H1 (cell line): ENCODE results near the gene DNAL1. TPM values are rescaled to one million over a fixed set of nuclear protein-coding genes. Genes with fewer than 3 reads are reported as not detected.

Source experiments
- CTCF ChIA-PET: fragments of 300-600 bp; sonication (Branson Sonifier 250); formaldehyde crosslinking; loops from one replicate; lab custom pipeline; 2021; ENCODE audit not compliant: partially characterized antibody; lab: Charles Lee
- POLR2A ChIA-PET: fragments of 300-600 bp; sonication (Branson Sonifier 250); formaldehyde crosslinking; loops from one replicate; lab custom pipeline; 2021; ENCODE audit warnings: inconsistent platforms; ENCODE audit not compliant: partially characterized antibody; lab: Charles Lee
- DNase-seq, 2 experiments: peaks; one replicate each; pipeline versions ENCODE4 v3.0.0 to v3.0.0-alpha.2; 2010 to 2022; ENCODE audit warnings: low spot score in 2 of 2, low read depth in 1 of 2, mixed read lengths in 1 of 2
- FAIRE-seq: peaks from 2 replicates; lab custom pipeline; 2011; peaks lifted over from hg19 to GRCh38; lab: Jason Lieb, UNC
- H2AFZ ChIP-seq: 2 replicates; pipeline ENCODE4 v1.8.1; 2012; ENCODE audit warnings: low read length, inconsistent platforms
- H2AK5ac ChIP-seq: 2 replicates; pipeline ENCODE4 v1.6.1; 2013; ENCODE audit warnings: low read depth, low read length
- H2BK120ac ChIP-seq: replicated peaks from 2 replicates; pipeline ENCODE3; 2013; ENCODE audit warnings: low read depth, low read length, inconsistent platforms
- H2BK12ac ChIP-seq: 2 replicates; pipeline ENCODE4 v1.6.1; 2013; ENCODE audit warnings: low read depth, low read length
- H2BK15ac ChIP-seq: 2 replicates; pipeline ENCODE4 v1.6.1; 2013; ENCODE audit warnings: low read length
- H2BK20ac ChIP-seq: 2 replicates; pipeline ENCODE4 v1.6.1; 2013; ENCODE audit warnings: low read length
- H2BK5ac ChIP-seq: 2 replicates; pipeline ENCODE4 v1.6.1; 2013; ENCODE audit warnings: low read depth, low read length
- H3K14ac ChIP-seq: 2 replicates; pipeline ENCODE4 v1.6.1; 2013; ENCODE audit warnings: inconsistent platforms; ENCODE audit not compliant: insufficient read length
- H3K18ac ChIP-seq: 2 replicates; pipeline ENCODE4 v1.6.1; 2013; ENCODE audit warnings: low read length; ENCODE audit errors: extremely low read depth
- H3K23ac ChIP-seq: 2 replicates; pipeline ENCODE4 v1.6.1; 2013; ENCODE audit warnings: inconsistent platforms; ENCODE audit not compliant: insufficient read length
- H3K23me2 ChIP-seq: 2 replicates; pipeline ENCODE4 v1.6.1; 2013; ENCODE audit warnings: low read depth, low read length
- H3K27ac ChIP-seq: 2 replicates; pipeline ENCODE4 v1.6.1; 2011; ENCODE audit warnings: low read depth, low read length, inconsistent platforms
- H3K27me3 ChIP-seq, 4 experiments: replicated peaks in 1 of 4; 1 replicate in 1 of 4; 2 replicates in 3 of 4; pipeline versions ENCODE4 v1.6.1 to v1.8.1; 2011 to 2013; ENCODE audit warnings: low read length in 3 of 4, mild to moderate bottlenecking in 3 of 4, inconsistent platforms in 2 of 4, mixed read lengths in 2 of 4, moderate library complexity in 1 of 4; ENCODE audit not compliant: control insufficient read depth in 3 of 4, insufficient read depth in 3 of 4; ENCODE audit errors: extremely low read depth in 1 of 4
- H3K36me3 ChIP-seq, 4 experiments: 2 replicates each; pipeline versions ENCODE4 v1.6.1 to v1.8.1; 2011 to 2013; ENCODE audit warnings: mild to moderate bottlenecking in 4 of 4, low read length in 3 of 4, moderate library complexity in 2 of 4, control low read depth in 1 of 4, inconsistent platforms in 1 of 4; ENCODE audit not compliant: insufficient read depth in 4 of 4, control insufficient read depth in 2 of 4
- H3K4ac ChIP-seq: replicated peaks from 2 replicates; pipeline ENCODE3; 2013; ENCODE audit warnings: low read length, low read depth, mixed read lengths, inconsistent platforms; ENCODE audit not compliant: insufficient read length
- H3K4me1 ChIP-seq, 4 experiments: replicated peaks in 1 of 4; 1 replicate in 1 of 4; 2 replicates in 3 of 4; pipeline versions ENCODE4 v1.6.1 to v1.8.1; 2011 to 2013; ENCODE audit warnings: low read length in 3 of 4, inconsistent platforms in 2 of 4, mixed read lengths in 1 of 4; ENCODE audit not compliant: insufficient read depth in 4 of 4, control insufficient read depth in 3 of 4
- H3K4me2 ChIP-seq, 2 experiments: 2 replicates each; pipeline versions ENCODE4 v1.6.1 to v1.8.1; 2011 to 2013; ENCODE audit warnings: low read depth in 2 of 2, low read length in 2 of 2, control low read depth in 1 of 2, inconsistent platforms in 1 of 2, mild to moderate bottlenecking in 1 of 2; ENCODE audit not compliant: insufficient read depth in 1 of 2
- H3K4me3 ChIP-seq, 4 experiments: fragments of 200-600, 300-600 bp in 1 of 4; sonication (generic), shearing (Covaris generic), sonication (Bioruptor Twin) in 1 of 4; 2 replicates each; pipeline versions ENCODE4 v1.5.1 to v1.8.1; 2011 to 2016; ENCODE audit warnings: low read length in 4 of 4, low read depth in 3 of 4, control low read depth in 2 of 4, inconsistent platforms in 2 of 4, mild to moderate bottlenecking in 2 of 4, mixed read lengths in 1 of 4, moderate library complexity in 1 of 4; ENCODE audit not compliant: insufficient read depth in 2 of 4; ENCODE audit errors: extremely low read depth in 1 of 4
- H3K56ac ChIP-seq: replicated peaks from 2 replicates; pipeline ENCODE3; 2013; ENCODE audit warnings: low read depth, mild to moderate bottlenecking, mixed read lengths, low read length, inconsistent platforms; ENCODE audit not compliant: insufficient read length
- H3K79me1 ChIP-seq: 2 replicates; pipeline ENCODE4 v1.6.1; 2013; ENCODE audit warnings: low read depth, low read length, control low read depth
- H3K79me2 ChIP-seq, 2 experiments: 2 replicates each; pipeline versions ENCODE4 v1.6.1 to v1.8.1; 2012 to 2013; ENCODE audit warnings: low read length in 2 of 2, mild to moderate bottlenecking in 2 of 2, inconsistent platforms in 1 of 2; ENCODE audit not compliant: insufficient read depth in 2 of 2, control insufficient read depth in 1 of 2
- H3K9ac ChIP-seq, 4 experiments: replicated peaks in 1 of 4; 1 replicate in 1 of 4; 2 replicates in 3 of 4; pipeline versions ENCODE4 v1.6.1 to v1.8.1; 2011 to 2013; ENCODE audit warnings: low read depth in 3 of 4, low read length in 3 of 4, control low read depth in 2 of 4, mild to moderate bottlenecking in 2 of 4, moderate library complexity in 2 of 4, inconsistent platforms in 1 of 4; ENCODE audit errors: extremely low read depth in 1 of 4
- H3K9me3 ChIP-seq, 2 experiments: 2 replicates each; pipeline versions ENCODE4 v1.6.1 to v1.8.1; 2012 to 2013; ENCODE audit warnings: mild to moderate bottlenecking in 2 of 2, moderate library complexity in 2 of 2, control low read depth in 1 of 2, inconsistent platforms in 1 of 2, low read depth in 1 of 2, low read length in 1 of 2, mixed read lengths in 1 of 2; ENCODE audit not compliant: insufficient read depth in 2 of 2
- H4K20me1 ChIP-seq, 2 experiments: replicated peaks in 1 of 2; 2 replicates each; pipeline versions ENCODE3 to v1.8.1; 2011 to 2013; ENCODE audit warnings: inconsistent platforms in 2 of 2, low read length in 2 of 2, mild to moderate bottlenecking in 1 of 2; ENCODE audit not compliant: insufficient read depth in 2 of 2, control insufficient read depth in 1 of 2
- H4K5ac ChIP-seq: 2 replicates; pipeline ENCODE4 v1.6.1; 2013; ENCODE audit warnings: low read length, low read depth, mixed read lengths, inconsistent platforms; ENCODE audit not compliant: insufficient read length
- H4K8ac ChIP-seq: 2 replicates; pipeline ENCODE4 v1.8.0; 2013; ENCODE audit warnings: mild to moderate bottlenecking, moderate library complexity, low read length, inconsistent platforms; ENCODE audit not compliant: insufficient read depth; ENCODE audit errors: extremely low read depth
- H4K91ac ChIP-seq: replicated peaks from 2 replicates; pipeline ENCODE3; 2013; ENCODE audit warnings: low read length, mixed read lengths, inconsistent platforms; ENCODE audit not compliant: insufficient read length
- ATF3 ChIP-seq: IDR thresholded peaks from 2 replicates; pipeline ENCODE4 v1.6.1; 2011; ENCODE audit warnings: low read depth, mild to moderate bottlenecking, low read length; ENCODE audit not compliant: insufficient read depth
- CTBP2 ChIP-seq: IDR thresholded peaks from 2 replicates; pipeline ENCODE4 v1.7.0; 2011; ENCODE audit warnings: borderline replicate concordance, mild to moderate bottlenecking, moderate library complexity, mixed read lengths, low read length; ENCODE audit not compliant: insufficient read depth, insufficient read length
- FOSL1 ChIP-seq: IDR thresholded peaks from 2 replicates; pipeline ENCODE4 v1.6.1; 2011; ENCODE audit warnings: mild to moderate bottlenecking, low read depth, low read length, moderate library complexity; ENCODE audit not compliant: insufficient read depth
- GTF2F1 ChIP-seq: IDR thresholded peaks from 2 replicates; pipeline ENCODE4 v1.6.1; 2012; ENCODE audit warnings: low read depth, low read length, improper control_type of control experiment, borderline replicate concordance
- KDM1A ChIP-seq: fragments of 200-600, 300-600 bp; sonication (generic); IDR thresholded peaks from 2 replicates; pipeline ENCODE4 v1.7.1; 2016; ENCODE audit warnings: mild to moderate bottlenecking, low read length, borderline replicate concordance
- MAFK ChIP-seq: IDR thresholded peaks from 2 replicates; pipeline ENCODE4 v1.6.1; 2012; ENCODE audit warnings: low read depth, mild to moderate bottlenecking, improper control_type of control experiment, low read length
- MAX ChIP-seq: IDR thresholded peaks from 2 replicates; pipeline ENCODE4 v1.6.1; 2012; ENCODE audit warnings: inconsistent platforms
- RAD21 ChIP-seq, 2 experiments: IDR thresholded peaks in 1 of 2; conservative IDR thresholded peaks in 1 of 2; 2 replicates each; pipeline ENCODE4 v1.6.1; 2011; ENCODE audit warnings: low read depth in 2 of 2, low read length in 2 of 2, improper control_type of control experiment in 1 of 2, inconsistent platforms in 1 of 2, mild to moderate bottlenecking in 1 of 2, moderate library complexity in 1 of 2
- SP2 ChIP-seq: IDR thresholded peaks from 2 replicates; pipeline ENCODE4 v1.6.1; 2012; ENCODE audit warnings: mild to moderate bottlenecking, low read length, inconsistent platforms
- SRF ChIP-seq: IDR thresholded peaks from 2 replicates; pipeline ENCODE4 v1.6.1; 2011; ENCODE audit warnings: mild to moderate bottlenecking, low read depth, low read length, moderate library complexity
- TCF12 ChIP-seq: IDR thresholded peaks from 2 replicates; pipeline ENCODE4 v1.6.1; 2011; ENCODE audit warnings: low read depth, mild to moderate bottlenecking, low read length
- USF2 ChIP-seq: IDR thresholded peaks from 2 replicates; pipeline ENCODE4 v1.6.1; 2011; ENCODE audit warnings: low read length, improper control_type of control experiment
- WGBS, 2 experiments: shearing (Covaris generic) in 1 of 2; methylation state at CpG; one replicate each; pipeline versions ENCODE4 v1.1.6 to v1.1.7; 2013 to 2015; ENCODE audit warnings: low lambda C conversion rate in 2 of 2, mixed read lengths in 2 of 2, inconsistent platforms in 1 of 2, low coverage in 1 of 2, missing lambda C conversion rate in 1 of 2; ENCODE audit not compliant: insufficient replicate concordance in 2 of 2, insufficient coverage in 1 of 2, insufficient read length in 1 of 2; ENCODE audit errors: extremely low coverage in 1 of 2, missing lambda C conversion rate in 1 of 2; 5-methylcytosine and 5-hydroxymethylcytosine counted together
- polyA plus RNA-seq, 7 experiments: library from polyadenylated mRNA; depleted of rRNA in 3 of 7; stranded (reverse) in 5 of 7; unstranded in 2 of 7; fragments of >200 nt in 5 of 7; fragments of 200-250 nt in 2 of 7; gene quantifications; 1 replicate in 5 of 7; 2 replicates in 1 of 7; 4 replicates in 1 of 7; pipeline versions ENCODE4 v1.2.1 to v1.2.3, GENCODE V29; 2011 to 2013; ENCODE audit warnings: missing spikeins in 2 of 7, mixed read lengths in 2 of 7
- total RNA-seq: library from RNA; stranded (reverse); fragmentation: NEBNext Ultra II Directional; extraction: Animal tissue kit (Norgen Biotek cat#: 25700); gene quantifications from 2 replicates; pipeline ENCODE4 v1.2.1, GENCODE V29; 2021

DNAL1 gene
- total and polyA plus RNA-seq, 2 of the 8 experiments (the other 6 are each of a cell fraction or from before 2014, with no cell fraction given) = 2.8 to 16.8 TPM

- H3K27me3 ChIP-seq = no peaks in the 10 kb centered on the region
- no peak overlapping the region for H3K4me3 ChIP-seq
- no peak overlapping the region for H2AK5ac ChIP-seq
- H3K27ac ChIP-seq = no peak overlapping the region
- H3K4me2 ChIP-seq = no peak overlapping the region
- H3K4me1 ChIP-seq = no peaks in the 10 kb centered on the region
- no peak overlapping the region for H4K5ac ChIP-seq
- no peak overlapping the region for H2BK20ac ChIP-seq
- CTCF ChIA-PET = interaction anchor here (0.6 to 1.7 kb wide), 2 partner anchors 18 to 21 kb away, joined by 3 to 6 read pairs; no protein-coding TSS in a partner anchor
- FAIRE-seq (no peak), DNase-seq (no peak)
- H3K56ac ChIP-seq = no peak overlapping the region
- WGBS, 2 experiments = 96% methylated on average over 1 of the region's 1 CpG; no CpG with 5 or more reads in 1 of the 2 experiments
- no peak overlapping the region for H3K23ac ChIP-seq
- H2BK12ac ChIP-seq = no peak overlapping the region
- no peaks in the 10 kb centered on the region for H3K79me2 ChIP-seq
- H3K9me3 ChIP-seq = no peaks in the 10 kb centered on the region
- POLR2A ChIA-PET = no interaction called here
- no peak overlapping the region for H3K14ac ChIP-seq
- no peak overlapping the region for H2BK15ac ChIP-seq
- no peak overlapping the region for H3K18ac ChIP-seq
- no peaks in the 10 kb centered on the region for H4K20me1 ChIP-seq
- no peak overlapping the region for H2BK120ac ChIP-seq
- H4K91ac ChIP-seq = no peak overlapping the region
- H3K36me3 ChIP-seq = no peaks in the 10 kb centered on the region; a peak in 3 of 8 replicates
- H3K79me1 ChIP-seq = no peaks in the 10 kb centered on the region
- H3K4ac ChIP-seq = no peak overlapping the region
- no peak overlapping the region for H4K8ac ChIP-seq
- H3K23me2 ChIP-seq = no peaks in the 10 kb centered on the region
- no peak overlapping the region for H2AFZ ChIP-seq
- no peak overlapping the region for H2BK5ac ChIP-seq
- no peak overlapping the region for H3K9ac ChIP-seq
- TF ChIP-seq KDM1A (no peak), FOSL1 (no peak), MAFK (no peak), RAD21 (IDR thresholded peaks at IDR 0.05 in 1 of 2, conservative IDR thresholded peaks at IDR 0.05 in 1 of 2; ENCODE audit: low read depth in 2 of 2, low read length in 2 of 2) (no peak), SP2 (no peak), TCF12 (no peak), SRF (no peak), CTBP2 (no peak), GTF2F1 (no peak), ATF3 (no peak), MAX (no peak), USF2 (no peak)
These were observed 11.1 kb downstream of the DNAL1 start for GRCh38 chr14:73655851-73656250.
